GM21515 (cell line): Measurements from ENCODE around the gene HHIPL1.

Experiments used
- ATAC-seq: cut with Tn5 transposase; IDR thresholded peaks from one replicate; pipeline ENCODE4 v1.9.1; 2021; ENCODE audit not compliant: unreplicated experiment

The HHIPL1 gene

GRCh38 chr14:99708449-99708848, 63.5 kb downstream of the HHIPL1 start:
- no peak for ATAC-seq

- ATAC-seq, result no peak
These were observed 69.0 kb downstream of the HHIPL1 start for GRCh38 chr14:99713972-99714371.

GRCh38 chr14:99715266-99716000, 70.5 kb downstream of the HHIPL1 start:
- ATAC-seq, result no peak

GRCh38 chr14:99716091-99716849, 71.3 kb downstream of the HHIPL1 start:
- no peak for ATAC-seq

- no peak for ATAC-seq
These were observed 72.1 kb downstream of the HHIPL1 start for GRCh38 chr14:99716850-99717681.

- ATAC-seq, result no peak
These were observed 72.7 kb downstream of the HHIPL1 start for GRCh38 chr14:99717682-99718013.

- ATAC-seq, result peak; percentile 93
These were observed 73.3 kb downstream of the HHIPL1 start for GRCh38 chr14:99718031-99718810.

GRCh38 chr14:99718811-99719192, 73.9 kb downstream of the HHIPL1 start:
- ATAC-seq, result peak; percentile 56

- no peak for ATAC-seq
These were observed 76.2 kb downstream of the HHIPL1 start for GRCh38 chr14:99720941-99721791.

GRCh38 chr14:99721792-99722516, 77.0 kb downstream of the HHIPL1 start:
- ATAC-seq, result no peak

- no peak for ATAC-seq
These were observed 77.8 kb downstream of the HHIPL1 start for GRCh38 chr14:99722741-99723140.

GRCh38 chr14:99724196-99724891, 79.4 kb downstream of the HHIPL1 start:
- no peak for ATAC-seq

- no peak for ATAC-seq
These were observed 80.2 kb downstream of the HHIPL1 start for GRCh38 chr14:99724939-99725773.

GRCh38 chr14:99725774-99726537, 81.0 kb downstream of the HHIPL1 start:
- no peak for ATAC-seq

GRCh38 chr14:99726538-99727095, 81.7 kb downstream of the HHIPL1 start:
- no peak for ATAC-seq

GRCh38 chr14:99727096-99727870, 82.4 kb downstream of the HHIPL1 start:
- ATAC-seq, result no peak
